NCI-H2029 (cell line): Measurements from ENCODE around the gene LYSMD1.

Source experiments
- DNase-seq: peaks from one replicate; lab custom pipeline; 2025; lab: John Stamatoyannopoulos, UW

LYSMD1 gene

DNA sequence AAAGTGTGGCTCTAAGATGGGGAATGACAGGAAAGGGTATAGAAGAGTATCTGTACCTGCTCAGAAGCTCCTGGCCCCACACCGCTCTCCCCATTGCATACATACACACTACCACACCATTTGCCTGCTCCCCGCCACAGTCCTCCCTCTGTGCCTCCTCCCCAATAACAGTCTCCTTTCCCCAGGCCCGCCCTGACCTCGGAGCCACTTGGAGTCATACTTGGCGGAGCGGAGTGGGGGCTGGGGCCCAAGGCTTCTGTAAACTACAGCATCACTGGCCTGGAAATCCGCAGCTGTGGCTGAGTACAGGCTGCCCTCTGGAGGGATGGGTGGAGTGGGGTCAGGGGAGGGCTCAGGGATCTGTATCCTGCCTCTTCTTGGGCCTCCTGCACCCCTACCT, 27.9 kb downstream of the LYSMD1 start:
- DNase-seq, result no peak

DNA sequence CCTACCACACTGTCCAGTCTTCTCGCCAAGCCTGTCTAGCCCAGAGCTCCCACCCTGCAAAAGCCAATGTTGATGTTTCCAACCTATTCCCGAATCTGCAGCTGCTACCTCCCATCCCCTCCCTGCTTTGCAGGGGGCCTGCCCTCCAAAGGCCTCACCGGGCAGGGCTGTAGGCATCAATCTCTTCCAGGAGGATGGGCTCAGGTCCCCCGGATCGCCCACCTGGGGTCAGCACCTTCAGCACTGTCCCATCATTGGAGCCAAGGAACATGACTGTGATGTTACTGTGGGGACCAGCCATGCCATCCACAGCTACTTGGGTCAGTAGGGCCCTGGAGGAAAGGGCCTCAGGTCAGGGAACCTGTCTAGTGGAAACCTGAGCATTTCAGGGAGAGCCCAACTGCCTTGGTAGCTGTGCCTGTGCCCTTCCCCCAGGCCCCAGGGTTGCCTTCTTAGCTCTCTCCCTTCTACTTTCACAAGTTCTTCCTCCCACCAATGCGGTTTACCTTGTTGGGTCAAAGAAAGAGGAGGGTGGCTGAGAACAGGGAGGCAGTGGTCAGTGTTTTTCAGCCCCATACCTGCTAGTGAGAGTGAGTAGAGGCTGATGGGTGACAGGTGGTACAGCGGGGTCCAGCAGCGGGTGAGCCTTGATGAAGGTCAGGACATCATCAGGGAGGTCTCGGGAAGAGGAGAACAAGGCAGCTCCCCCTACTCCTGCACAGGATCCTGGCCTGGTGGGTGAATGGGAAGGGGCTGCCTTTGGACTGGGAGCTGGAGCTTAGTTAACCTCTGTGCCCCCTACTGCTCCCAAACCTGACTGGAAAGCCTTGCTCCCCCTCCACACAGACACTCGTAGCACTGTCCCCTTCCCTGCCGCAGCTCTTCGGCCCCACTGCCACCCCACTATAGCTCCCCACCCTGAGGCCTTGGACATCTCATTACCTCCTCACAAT, 30.0 kb downstream of the LYSMD1 start:
- no peak for DNase-seq

GRCh38 chr1:151134991-151135390, 30.7 kb downstream of the LYSMD1 start:
- DNase-seq, result no peak

DNA sequence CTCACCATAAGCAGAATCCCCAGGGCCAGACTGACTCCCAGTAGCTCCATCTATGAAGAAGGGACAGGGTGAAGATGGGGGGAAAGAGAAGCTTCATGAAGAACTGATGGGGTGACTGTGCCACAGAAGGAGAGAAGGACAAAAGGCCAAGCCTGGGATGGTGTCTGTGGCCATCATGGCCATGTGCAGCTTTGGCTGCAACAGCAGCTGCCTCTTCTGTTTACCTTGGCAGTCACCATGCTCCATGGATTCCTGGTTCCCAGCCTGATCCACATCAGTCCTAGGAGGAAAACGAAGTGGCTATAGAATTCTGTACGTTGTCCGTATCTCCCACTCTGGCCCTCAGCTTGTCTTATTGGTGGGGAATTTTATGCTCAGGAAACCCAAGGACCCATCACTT, 31.3 kb downstream of the LYSMD1 start:
- DNase-seq, result peak; percentile 34

- no peak for DNase-seq
Measured at GRCh38 chr1:151133018-151133806, 32.5 kb downstream of the LYSMD1 start.

- no peak for DNase-seq
Measured at GRCh38 chr1:151132335-151133017, 33.2 kb downstream of the LYSMD1 start.

DNA sequence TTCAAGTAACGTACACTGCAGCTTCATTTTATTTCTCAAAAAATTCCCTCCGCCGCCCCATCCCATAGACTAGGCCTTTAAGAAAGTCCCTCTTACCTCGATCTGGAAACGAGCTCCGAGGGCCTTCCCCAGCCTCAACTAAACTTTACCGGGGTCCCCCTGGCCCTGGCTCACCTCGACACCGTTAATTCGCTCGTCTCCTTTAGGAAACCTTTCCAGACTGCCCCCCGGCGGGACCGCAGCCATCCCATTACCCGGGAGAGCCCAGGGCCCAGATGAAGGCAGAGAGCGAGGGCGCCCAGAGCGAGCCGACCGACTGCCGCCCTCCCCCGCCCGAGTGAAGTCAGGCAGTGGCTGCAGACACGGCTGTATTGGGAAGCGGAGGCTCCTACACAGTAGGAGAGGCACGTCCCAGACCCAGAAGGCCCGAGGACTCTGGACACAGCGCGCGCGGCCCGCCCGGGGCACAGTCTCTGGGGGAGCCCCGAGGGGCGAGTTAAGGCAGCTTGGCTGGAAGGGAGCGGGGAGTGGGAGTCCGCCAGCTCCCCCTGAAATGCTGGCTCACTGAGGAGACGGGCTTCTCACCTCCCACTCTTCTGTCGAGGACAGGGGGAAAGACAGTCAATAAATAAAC, 33.9 kb downstream of the LYSMD1 start:
- DNase-seq, result no peak

- DNase-seq, result peak; percentile 93
Measured at GRCh38 chr1:151130987-151131586, 34.6 kb downstream of the LYSMD1 start.

GRCh38 chr1:151128800-151129199, 36.9 kb downstream of the LYSMD1 start:
- DNase-seq, result no peak

DNA sequence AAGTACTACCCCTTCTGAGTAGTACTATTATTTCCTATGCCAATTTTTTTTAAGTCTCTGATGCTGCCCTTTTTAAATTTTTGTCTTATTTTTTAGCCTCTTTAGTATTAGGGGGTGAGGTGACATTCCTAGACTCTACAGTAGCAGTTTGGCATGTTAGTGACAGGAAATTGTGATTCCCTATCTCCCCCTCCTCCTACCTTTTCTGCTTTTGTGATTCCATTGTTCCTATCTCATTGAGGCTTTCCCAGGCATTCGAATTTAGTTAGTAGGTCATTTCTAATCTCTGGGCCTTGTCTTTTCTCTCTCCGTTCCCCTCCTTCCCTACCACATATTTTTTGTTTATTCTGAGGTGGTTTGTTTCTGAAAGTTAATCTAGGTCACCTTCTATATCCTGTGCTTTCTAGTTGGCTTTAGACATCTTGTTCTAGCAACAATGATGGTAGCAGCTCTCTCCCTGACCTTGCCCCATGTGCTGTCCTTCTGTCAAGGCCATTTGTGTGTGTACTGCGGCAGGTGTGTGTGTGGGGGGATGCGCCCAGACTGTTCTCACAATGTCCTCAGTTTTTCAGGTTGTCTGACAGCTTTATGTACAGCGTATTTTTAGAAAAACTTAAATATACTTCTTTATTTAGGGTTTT, 40.8 kb downstream of the LYSMD1 start:
- no peak for DNase-seq

DNA sequence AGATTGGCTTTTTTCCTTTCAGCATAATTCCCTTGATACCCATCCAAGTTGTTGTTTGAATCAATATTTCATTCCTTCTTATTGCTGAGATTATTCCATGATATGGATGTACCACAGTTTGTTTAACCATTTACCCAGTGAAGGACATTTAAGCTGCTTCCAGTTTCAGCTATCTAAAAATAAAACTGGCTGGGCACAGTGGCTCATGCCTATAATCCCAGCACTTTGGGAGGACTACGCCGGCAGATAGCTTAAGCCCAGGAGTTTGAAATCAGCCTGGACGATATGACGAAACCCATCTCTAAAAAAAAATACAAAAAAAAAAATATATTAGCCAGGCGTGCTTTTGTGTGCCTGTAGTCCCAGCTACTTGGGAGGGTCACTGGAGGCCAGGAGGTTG, 51.8 kb downstream of the LYSMD1 start:
- no peak for DNase-seq
